ENCODE results near the gene CNEP1R1.
A peak's percentile ranks its signal among the peaks of the same experiment; 100 is the strongest.

Gene CNEP1R1

DNA sequence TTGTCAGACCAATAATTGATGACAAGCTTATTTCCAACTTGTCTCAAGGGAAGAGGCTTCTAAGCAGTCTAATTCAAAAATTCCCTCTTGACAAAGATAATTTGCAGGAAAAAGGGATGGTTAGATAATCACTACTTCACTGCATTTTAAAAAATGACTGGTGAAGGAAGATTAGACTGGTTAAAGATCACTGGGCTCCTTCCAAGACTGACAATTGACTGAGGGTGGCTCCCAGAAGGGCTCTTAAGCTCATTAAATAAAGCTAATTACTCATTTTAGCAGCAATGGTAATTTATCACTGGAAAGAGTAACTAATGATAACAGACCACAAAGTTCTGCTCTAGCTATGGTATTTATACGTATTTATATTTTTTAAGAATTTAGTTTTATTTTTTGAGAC is 36.3 kb downstream of the CNEP1R1 start:
- DNase-seq (ENCODE audit: low read depth in 2 of 2, low spot score in 1 of 2), result no peak

- DNase-seq (ENCODE audit: low read depth in 2 of 2, low spot score in 1 of 2), result no peak
These were observed 40.2 kb downstream of the CNEP1R1 start for GRCh38 chr16:50065241-50065623.

DNA sequence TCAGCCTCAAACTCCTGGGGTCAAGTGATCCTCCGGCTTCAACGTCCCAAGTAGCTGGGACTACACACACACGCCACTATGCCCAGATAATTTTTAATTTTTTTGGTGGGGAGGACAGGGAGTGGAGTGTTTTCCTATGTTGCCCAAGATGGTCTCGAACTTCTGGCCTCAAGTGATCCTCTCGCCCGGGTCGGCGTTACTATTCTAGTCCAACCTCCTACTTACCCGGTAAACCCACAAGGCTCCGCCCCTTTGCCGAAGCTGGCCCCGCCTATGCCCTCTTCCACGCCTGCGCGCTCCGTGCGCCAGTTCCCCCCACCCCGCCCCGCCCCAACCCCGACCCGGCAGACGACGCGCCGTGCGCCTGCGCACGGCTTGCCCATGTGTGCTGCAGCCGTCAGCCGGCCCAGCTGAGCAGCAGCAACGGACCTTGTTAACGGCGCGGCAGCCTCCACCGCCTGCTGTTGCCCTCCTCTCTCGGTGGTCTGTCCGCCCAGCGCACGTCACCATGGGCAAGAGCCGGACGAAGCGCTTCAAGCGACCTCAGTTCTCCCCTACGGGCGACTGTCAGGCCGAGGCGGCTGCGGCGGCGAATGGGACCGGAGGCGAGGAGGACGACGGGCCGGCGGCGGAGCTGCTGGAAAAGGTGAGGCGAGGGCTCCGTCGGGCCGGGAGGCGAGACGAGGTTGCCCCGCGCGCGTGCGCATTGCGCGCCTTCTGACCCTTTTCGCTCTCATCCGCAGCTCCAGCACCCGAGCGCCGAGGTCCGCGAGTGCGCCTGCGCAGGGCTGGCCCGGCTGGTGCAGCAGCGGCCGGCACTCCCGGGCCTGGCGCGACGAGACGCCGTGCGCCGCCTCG is 40.8 kb downstream of the CNEP1R1 start, which contains the start of gene HEATR3:
TSS of gene HEATR3 (plus strand) at position 347 of the 858 bp plus-strand sequence. CDS start at position 509, 162 bp downstream.
- peak; percentile 85 to 88 for DNase-seq (ENCODE audit: low read depth in 2 of 2, low spot score in 1 of 2)

DNA sequence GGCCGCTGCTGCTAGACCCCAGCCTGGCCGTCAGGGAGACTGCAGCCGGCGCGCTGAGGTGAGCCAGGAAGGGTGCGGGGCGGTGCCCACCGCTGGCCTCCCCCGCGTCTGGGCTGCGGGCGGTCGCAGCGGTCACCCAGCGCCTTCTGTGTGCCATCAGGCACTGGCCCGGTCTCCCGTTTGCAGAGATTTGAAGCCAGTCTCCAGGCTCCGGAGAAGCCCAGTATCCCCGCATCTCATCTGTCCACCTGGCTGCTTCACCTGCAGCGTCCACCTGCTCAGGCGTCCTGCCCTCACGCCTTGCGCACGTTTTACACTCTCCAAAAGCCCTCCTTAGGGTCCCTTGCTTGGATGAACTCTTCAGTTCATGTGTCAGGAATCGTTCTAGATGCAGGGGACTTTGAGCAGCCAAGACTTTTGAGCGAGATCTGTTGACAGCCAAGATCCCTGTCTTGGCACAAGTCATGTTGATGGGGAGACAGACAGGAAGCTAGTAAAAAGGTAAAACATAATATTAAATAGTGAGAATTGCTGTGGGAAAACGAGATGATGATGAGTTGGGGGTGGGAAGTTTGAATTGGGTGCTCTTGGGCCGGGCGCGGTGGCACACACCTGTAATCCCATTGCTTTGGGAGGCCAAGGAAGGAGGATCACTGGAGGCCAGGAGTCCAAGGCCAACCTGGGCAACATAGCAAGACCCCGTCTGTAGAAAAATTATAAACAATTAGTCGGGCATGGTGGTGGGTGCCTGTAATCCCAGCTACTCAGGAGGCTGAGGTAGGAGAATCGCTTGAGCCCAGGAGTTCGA is 41.7 kb downstream of the CNEP1R1 start:
- DNase-seq (ENCODE audit: low read depth in 2 of 2, low spot score in 1 of 2), result no peak

- no peak for DNase-seq (ENCODE audit: low read depth in 2 of 2, low spot score in 1 of 2)
These were observed 42.3 kb downstream of the CNEP1R1 start for GRCh38 chr16:50067290-50067853.

GRCh38 chr16:50068550-50068949 is 43.5 kb downstream of the CNEP1R1 start:
- no peak for DNase-seq (ENCODE audit: low read depth in 2 of 2, low spot score in 1 of 2)

DNA sequence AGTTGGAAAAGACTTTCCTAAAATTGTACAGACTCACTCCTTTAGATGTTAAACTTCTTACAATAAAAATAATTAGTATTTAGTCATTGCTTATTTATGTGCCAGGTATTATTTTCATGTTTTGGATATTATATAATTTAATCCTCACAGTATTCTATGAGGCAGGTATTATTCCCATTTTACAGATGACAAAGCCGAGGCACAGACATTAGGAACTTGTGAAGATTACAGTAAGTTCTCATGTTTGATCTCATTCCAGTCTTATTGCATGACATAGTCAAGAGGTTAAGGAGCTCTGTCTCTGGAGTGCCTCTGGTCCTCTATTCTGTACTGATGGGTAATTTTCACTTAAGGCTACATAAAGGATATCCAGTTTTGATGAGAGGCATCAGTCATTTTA is 44.0 kb downstream of the CNEP1R1 start:
- DNase-seq (ENCODE audit: low read depth in 2 of 2, low spot score in 1 of 2), result no peak

DNA sequence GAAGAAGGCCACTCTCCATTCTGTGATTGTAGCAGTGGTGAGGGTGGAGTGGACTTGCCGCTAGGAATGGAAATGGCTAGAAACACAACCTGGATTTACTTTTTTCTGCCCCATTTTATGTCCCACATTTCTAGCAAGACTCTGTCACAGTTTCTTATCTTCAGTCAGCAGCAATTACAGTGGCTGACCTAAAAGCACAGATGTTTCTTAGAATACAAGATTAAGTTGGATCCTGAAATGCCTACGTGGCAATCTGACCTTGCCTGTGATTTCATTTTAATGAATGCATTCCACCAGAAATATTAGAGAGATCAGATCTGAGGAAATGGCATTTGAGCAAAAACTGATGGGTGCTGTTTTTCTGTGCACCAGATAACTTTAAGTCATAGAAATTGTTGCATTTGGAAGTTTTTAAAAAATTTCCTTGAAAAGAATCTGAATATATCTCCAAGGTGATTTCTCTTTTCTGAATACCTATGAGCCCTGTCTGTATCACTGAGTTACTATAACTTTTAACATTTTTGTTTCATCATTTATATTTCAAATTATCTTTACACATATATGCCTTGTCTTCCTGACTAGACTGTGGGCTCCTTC is 46.1 kb downstream of the CNEP1R1 start:
- no peak for DNase-seq (ENCODE audit: low read depth in 2 of 2, low spot score in 1 of 2)

DNA sequence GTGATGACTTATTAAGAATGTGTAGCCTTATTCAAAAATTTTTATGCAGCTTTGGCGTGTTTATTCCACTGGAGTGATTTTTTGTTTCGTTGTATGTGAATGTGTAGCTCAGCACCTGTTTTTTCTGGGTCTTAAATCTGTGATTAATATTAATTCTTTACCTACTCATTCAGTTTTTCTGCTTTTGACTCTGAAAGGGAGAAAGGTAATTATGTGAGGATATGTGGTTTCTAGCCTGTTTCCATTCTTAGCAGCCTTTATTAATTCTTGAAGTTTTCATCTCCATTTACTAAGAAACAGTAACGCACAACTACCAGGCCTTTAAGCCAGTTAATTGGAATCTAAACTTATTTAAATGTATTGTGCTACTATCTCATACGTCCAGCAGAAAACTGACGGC is 47.7 kb downstream of the CNEP1R1 start:
- DNase-seq (ENCODE audit: low read depth in 2 of 2, low spot score in 1 of 2), result no peak

DNA sequence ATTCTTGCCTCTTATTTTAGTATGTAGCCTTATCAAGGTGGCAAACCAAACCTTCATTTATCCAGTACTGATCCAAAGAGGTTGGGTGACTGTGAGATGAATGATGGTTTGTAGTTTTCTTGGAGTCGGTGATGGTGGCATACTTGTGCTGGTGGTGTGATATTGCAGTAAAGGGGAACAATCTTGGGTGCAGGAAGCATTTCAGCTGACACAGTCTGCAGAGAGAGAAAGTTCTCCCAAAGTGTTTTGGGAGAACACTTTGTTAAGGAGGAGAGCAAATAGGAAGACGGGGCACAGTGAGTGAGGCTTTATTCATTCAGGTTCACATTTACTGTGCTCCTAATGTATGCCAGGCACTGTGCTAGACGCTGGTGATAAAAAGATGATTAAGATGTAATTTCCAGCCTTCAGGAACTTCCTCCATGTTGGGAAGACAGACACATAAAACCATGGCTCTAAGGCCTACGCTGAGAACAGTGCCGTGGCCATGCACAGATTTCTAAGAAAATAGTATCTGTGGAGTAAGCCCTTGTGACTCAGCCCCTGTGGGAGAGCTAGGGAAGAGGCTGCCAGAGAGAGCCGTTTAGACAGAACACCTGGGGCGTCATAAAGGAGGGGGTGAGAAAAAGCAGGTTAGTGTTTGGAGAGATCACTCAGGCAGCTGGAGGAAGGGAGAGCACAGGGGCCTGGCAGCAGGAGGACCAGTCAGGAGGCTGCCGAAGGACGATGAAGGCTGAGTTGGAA is 54.5 kb downstream of the CNEP1R1 start:
- DNase-seq (ENCODE audit: low read depth in 2 of 2, low spot score in 1 of 2), result no peak

DNA sequence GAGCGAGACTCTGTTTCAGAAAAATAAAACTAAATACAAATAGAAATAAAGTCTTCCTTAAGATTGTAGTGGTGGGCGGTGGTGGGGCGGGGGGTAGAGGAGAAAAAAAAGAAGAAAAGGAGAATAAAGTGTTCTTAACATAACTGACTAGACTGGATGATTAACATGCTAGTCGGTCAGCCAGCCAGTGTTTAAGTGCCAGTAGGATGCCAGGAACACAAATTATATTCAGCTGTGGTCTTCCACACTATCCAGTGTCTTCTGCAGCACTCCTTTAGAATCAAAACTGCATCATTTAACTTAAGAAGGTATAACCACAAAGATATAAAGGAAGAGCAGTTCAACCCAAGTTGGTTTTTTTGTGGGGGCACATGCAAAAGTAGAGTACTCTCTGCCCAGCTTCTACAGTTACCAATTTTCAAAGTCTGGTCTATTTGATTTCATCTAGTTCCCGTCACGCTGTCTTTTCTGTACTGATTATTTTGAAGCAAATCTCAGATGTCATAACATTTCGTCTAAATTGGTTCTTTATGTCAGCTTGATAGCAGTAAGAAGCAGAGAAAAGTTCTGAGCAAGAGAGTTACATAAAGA is 56.5 kb downstream of the CNEP1R1 start:
- no peak for DNase-seq (ENCODE audit: low read depth in 2 of 2, low spot score in 1 of 2)

DNA sequence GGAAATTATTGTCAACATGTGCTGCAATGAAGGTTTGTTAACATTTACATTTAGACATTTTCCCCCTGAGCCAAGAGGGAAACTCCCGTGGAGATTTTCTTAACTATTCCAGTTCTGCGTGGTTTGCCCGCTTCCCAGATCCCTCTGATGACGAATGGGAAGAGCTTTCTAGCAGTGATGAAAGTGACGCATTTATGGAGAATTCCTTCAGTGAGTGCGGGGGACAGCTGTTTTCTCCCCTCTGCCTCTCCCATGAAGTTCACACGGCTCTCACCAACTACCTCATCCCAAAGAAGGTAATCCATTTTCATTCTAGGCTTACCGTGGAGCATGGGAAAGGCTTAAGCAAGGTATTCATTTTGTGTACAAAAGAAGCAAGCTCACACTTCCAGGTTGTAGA is 59.0 kb downstream of the CNEP1R1 start:
- no peak for DNase-seq (ENCODE audit: low read depth in 2 of 2, low spot score in 1 of 2)

DNA sequence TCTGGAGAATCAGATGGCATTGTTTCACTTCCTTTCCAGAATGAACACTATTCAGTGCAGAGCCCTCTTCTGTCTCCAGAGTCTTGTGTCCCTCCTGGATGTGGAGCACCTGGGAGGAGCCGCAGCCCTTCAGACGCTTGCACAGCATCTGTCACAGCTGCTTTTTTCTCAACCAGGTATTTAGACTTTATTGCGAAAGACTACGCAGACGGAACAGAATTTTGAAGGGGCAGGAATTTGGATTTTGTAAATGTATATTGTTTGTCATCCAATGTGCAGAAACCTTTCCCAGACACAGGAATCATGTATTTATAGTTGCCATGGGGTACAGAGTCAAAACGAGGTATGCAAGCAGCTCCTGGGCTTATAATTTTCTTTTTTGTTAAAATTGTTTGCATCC is 61.2 kb downstream of the CNEP1R1 start:
- DNase-seq (ENCODE audit: low read depth in 2 of 2, low spot score in 1 of 2), result no peak

All from stimulated activated CD8-positive, alpha-beta memory T cell treated with anti-CD3 and anti-CD28 coated beads, Interleukin-4, amount 100 ng/mL, for 4 hours (primary cell).